ENCODE data around the gene TJP2.

The TJP2 gene

DNA sequence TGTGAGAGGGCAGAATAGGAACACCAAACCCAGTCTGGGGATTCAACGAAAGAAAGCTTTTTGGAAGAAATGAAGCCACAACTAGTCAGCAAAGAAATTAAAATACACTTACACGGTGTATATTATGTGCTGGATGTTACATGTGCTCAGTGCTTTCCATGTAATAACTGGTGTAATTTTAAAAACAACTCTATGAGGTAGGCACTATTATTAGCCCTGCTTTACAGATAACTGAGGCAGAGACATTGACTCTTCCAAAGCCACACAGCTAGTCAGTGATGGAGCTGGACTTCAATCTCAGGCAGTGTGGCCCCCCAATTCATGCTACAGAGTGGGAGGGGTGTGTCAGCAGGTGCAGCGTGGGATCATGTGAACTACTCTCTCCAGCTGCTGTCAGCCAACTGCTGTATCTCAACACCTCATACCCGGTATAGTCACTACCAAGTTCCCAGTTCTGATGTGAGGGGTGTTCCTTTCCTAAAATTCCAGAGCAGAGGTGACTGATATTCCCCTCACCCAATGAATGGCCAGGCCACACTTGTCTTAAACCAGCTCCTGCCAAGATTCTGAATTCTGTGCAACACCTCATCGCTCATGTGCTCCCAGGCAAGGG, 33.8 kb upstream of the TJP2 start:
- H3K4me3 ChIP-seq (ENCODE audit: low read length in 2 of 2): no peak overlapping the region
- peaks cover 0 to 6% of the 10 kb centered on the region in 2 donors for H3K36me3 ChIP-seq (ENCODE audit: control insufficient read depth in 2 of 2, insufficient read depth in 2 of 2, low read length in 2 of 2)
- H3K4me1 ChIP-seq (ENCODE audit: control insufficient read depth in 2 of 2, insufficient read depth in 2 of 2, low read length in 2 of 2): peaks cover 2 to 6% of the 10 kb centered on the region in 2 donors
- no peaks in the 10 kb centered on the region for H3K9me3 ChIP-seq (ENCODE audit: control insufficient read depth in 2 of 2, low read length in 2 of 2)
- no peaks in the 10 kb centered on the region for H3K27me3 ChIP-seq (ENCODE audit: control insufficient read depth in 2 of 2, insufficient read depth in 2 of 2, low read length in 2 of 2)
- H3K9ac ChIP-seq (ENCODE audit: low read depth in 1 of 2, low read length in 2 of 2): no peak overlapping the region
- H3K27ac ChIP-seq (ENCODE audit: low read depth in 2 of 2, low read length in 2 of 2): no peak overlapping the region

DNA sequence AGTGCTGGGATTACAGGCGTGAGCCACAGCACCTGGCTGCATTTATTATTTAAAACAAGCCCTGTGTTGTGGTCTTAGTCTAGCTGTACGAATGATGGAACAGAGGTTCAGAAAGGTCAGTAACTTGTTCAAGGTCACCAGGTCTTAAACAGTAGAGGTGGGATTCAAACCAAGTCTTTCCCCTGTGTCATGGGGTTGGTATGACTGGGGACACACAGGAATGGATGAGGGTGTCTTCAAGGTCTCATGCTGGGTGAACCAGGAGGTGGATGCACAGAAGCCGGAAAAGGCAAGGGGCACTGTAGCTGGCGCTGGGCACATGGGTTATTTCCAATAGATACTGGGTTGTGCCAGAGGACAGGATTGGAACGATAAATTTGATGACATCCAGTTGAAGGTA, 32.2 kb upstream of the TJP2 start:
- peaks cover 0 to 4% of the 10 kb centered on the region in 2 donors for H3K36me3 ChIP-seq (ENCODE audit: control insufficient read depth in 2 of 2, insufficient read depth in 2 of 2, low read length in 2 of 2)
- no peaks in the 10 kb centered on the region for H3K9me3 ChIP-seq (ENCODE audit: control insufficient read depth in 2 of 2, low read length in 2 of 2)
- no peaks in the 10 kb centered on the region for H3K27me3 ChIP-seq (ENCODE audit: control insufficient read depth in 2 of 2, insufficient read depth in 2 of 2, low read length in 2 of 2)
- peaks cover 2 to 6% of the 10 kb centered on the region in 2 donors for H3K4me1 ChIP-seq (ENCODE audit: control insufficient read depth in 2 of 2, insufficient read depth in 2 of 2, low read length in 2 of 2)
- no peak overlapping the region for H3K27ac ChIP-seq (ENCODE audit: low read depth in 2 of 2, low read length in 2 of 2)
- H3K9ac ChIP-seq (ENCODE audit: low read depth in 1 of 2, low read length in 2 of 2): no peak overlapping the region
- no peak overlapping the region for H3K4me3 ChIP-seq (ENCODE audit: low read length in 2 of 2)

DNA sequence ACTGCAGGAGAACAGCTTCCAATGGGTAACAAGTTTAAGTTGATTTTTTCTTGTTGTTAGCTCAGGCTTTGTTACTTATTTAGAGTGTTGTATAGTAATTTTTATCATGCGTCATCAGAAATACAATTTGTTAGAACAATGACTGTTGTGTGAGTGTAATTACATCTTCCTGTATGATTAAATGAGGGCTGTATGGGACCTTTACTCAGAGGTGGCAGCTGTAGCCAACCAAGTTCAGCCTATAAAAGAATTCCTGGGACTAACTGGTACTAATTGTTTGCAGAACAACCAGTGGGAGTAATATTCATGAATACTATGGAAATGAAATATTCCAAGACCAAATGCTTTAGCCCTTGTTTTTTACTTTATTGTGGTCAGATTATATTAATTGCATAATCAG, 30.8 kb upstream of the TJP2 start:
- H3K4me1 ChIP-seq (ENCODE audit: control insufficient read depth in 2 of 2, insufficient read depth in 2 of 2, low read length in 2 of 2): peaks cover 2 to 6% of the 10 kb centered on the region in 2 donors
- H3K9ac ChIP-seq (ENCODE audit: low read depth in 1 of 2, low read length in 2 of 2): no peak overlapping the region
- H3K4me3 ChIP-seq (ENCODE audit: low read length in 2 of 2): no peak overlapping the region
- H3K27me3 ChIP-seq (ENCODE audit: control insufficient read depth in 2 of 2, insufficient read depth in 2 of 2, low read length in 2 of 2): no peaks in the 10 kb centered on the region
- no peak overlapping the region for H3K27ac ChIP-seq (ENCODE audit: low read depth in 2 of 2, low read length in 2 of 2)
- H3K36me3 ChIP-seq (ENCODE audit: control insufficient read depth in 2 of 2, insufficient read depth in 2 of 2, low read length in 2 of 2): no peaks in the 10 kb centered on the region
- no peaks in the 10 kb centered on the region for H3K9me3 ChIP-seq (ENCODE audit: control insufficient read depth in 2 of 2, low read length in 2 of 2)

DNA sequence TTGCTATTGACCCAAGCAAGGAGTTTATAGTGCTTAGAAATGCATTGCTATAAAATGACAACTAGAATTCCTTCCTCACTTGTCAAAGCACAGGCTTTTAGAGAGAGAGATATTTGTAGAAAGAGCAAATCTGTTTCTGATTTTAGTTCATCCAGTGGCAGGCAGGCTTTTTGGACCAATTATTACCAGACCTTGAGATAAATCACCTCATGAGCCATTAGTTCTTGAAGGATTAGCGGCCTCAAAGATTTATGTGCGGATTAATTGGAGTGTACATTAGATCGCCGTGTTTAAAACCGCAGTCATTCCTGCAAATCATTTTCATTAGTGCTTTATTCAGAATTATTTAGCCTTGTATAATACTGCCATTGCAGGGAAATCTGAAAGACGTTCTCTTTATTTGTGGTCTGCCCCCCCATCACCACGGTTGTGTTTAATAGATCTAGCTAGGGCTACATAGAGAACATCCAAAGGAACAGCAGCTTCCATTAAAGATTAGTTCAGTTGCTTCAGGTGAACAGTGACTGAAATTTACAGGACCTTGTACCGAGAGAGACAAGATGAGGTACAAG, 28.8 kb upstream of the TJP2 start:
- Histone ChIP-seq H3K4me1 (ENCODE audit: control insufficient read depth in 2 of 2, insufficient read depth in 2 of 2, low read length in 2 of 2) (peaks cover 2 to 6% of the 10 kb centered on the region in 2 donors), H3K27ac (ENCODE audit: low read depth in 2 of 2, low read length in 2 of 2) (no peak overlapping the region)

DNA sequence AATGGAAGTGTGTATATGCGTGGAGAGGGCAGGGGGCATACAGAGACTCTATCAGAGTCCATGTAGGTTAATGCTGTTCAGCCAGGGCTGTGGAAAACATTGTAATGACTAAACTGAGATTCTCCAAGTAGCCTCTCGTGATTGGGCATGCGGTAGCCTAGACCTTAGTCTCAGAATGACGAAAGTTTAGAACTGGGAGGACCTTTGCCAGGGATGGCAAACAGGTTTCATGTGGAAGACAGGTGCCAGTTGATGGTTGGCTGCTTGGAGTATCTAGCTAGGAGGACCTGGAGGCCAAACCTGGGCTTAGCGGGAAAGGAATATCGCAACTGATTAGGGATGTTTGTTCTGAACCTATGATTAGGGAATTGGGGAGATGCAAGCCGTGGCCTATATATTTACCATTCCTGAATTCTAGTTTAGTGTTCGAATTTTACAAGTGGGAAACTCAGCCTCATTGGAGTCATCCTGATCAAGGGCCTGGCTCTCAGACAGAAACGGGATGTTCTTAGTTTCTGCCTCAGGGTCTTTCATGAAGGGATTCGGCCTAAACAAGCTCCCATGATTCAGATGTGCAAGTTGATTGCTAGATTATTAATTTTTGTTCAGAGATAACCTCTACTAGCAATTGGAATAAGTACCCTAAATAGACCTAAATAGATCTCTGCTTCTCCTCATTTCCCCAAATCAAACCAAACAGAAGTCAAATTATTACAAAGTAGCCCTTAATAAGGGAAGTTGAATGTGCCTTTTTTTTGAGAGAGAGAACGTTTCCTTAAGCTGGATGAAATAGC, 26.8 kb upstream of the TJP2 start:
- Histone ChIP-seq H3K4me1 (ENCODE audit: control insufficient read depth in 2 of 2, insufficient read depth in 2 of 2, low read length in 2 of 2) (peaks cover 2 to 8% of the 10 kb centered on the region in 2 donors), H3K27ac (ENCODE audit: low read depth in 2 of 2, low read length in 2 of 2) (no peak overlapping the region), H3K4me3 (ENCODE audit: low read length in 2 of 2) (no peak overlapping the region), H3K36me3 (ENCODE audit: control insufficient read depth in 2 of 2, insufficient read depth in 2 of 2, low read length in 2 of 2) (no peaks in the 10 kb centered on the region), H3K27me3 (ENCODE audit: control insufficient read depth in 2 of 2, insufficient read depth in 2 of 2, low read length in 2 of 2) (no peaks in the 10 kb centered on the region), H3K9ac (ENCODE audit: low read depth in 1 of 2, low read length in 2 of 2) (no peak overlapping the region), H3K9me3 (ENCODE audit: control insufficient read depth in 2 of 2, low read length in 2 of 2) (no peaks in the 10 kb centered on the region)

More for the DNA sequence above, 28.8 kb upstream of the TJP2 start:
- no peaks in the 10 kb centered on the region for H3K9me3 ChIP-seq (ENCODE audit: control insufficient read depth in 2 of 2, low read length in 2 of 2)
- no peaks in the 10 kb centered on the region for H3K36me3 ChIP-seq (ENCODE audit: control insufficient read depth in 2 of 2, insufficient read depth in 2 of 2, low read length in 2 of 2)
- no peaks in the 10 kb centered on the region for H3K27me3 ChIP-seq (ENCODE audit: control insufficient read depth in 2 of 2, insufficient read depth in 2 of 2, low read length in 2 of 2)
- no peak overlapping the region for H3K4me3 ChIP-seq (ENCODE audit: low read length in 2 of 2)
- H3K9ac ChIP-seq (ENCODE audit: low read depth in 1 of 2, low read length in 2 of 2): no peak overlapping the region

DNA sequence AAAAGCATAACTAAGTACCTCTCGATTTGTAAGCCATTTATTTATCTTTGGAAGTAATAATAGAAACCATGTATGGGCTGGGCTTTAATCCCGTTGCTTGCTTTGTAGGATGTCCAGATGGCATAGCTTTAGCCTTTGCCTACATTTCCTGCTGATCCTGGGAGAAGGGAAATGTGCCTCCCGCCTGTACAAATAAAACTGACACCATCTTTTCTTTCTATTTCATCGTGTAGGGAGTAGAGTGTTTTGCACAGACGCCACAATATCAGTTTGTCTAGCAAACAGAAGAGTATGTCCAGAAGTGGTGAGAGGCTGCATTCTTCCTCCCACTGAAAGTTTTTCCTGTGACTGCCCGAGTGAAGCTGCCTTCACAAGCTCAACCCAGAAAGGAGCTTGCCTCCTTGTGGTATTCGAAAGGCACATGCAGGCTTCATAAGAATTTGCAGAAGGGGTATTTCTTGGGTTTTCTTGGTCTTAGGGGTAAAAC, 24.7 kb upstream of the TJP2 start:
- Histone ChIP-seq H3K27ac (ENCODE audit: low read depth in 2 of 2, low read length in 2 of 2) (no peak overlapping the region), H3K4me1 (ENCODE audit: control insufficient read depth in 2 of 2, insufficient read depth in 2 of 2, low read length in 2 of 2) (peaks cover 0 to 6% of the 10 kb centered on the region in 2 donors), H3K9me3 (ENCODE audit: control insufficient read depth in 2 of 2, low read length in 2 of 2) (no peaks in the 10 kb centered on the region), H3K36me3 (ENCODE audit: control insufficient read depth in 2 of 2, insufficient read depth in 2 of 2, low read length in 2 of 2) (peaks cover 0 to 9% of the 10 kb centered on the region in 2 donors), H3K27me3 (ENCODE audit: control insufficient read depth in 2 of 2, insufficient read depth in 2 of 2, low read length in 2 of 2) (no peaks in the 10 kb centered on the region), H3K4me3 (ENCODE audit: low read length in 2 of 2) (peak overlapping the region in 1 of 2 donors; percentile 17), H3K9ac (ENCODE audit: low read depth in 1 of 2, low read length in 2 of 2) (no peak overlapping the region)

DNA sequence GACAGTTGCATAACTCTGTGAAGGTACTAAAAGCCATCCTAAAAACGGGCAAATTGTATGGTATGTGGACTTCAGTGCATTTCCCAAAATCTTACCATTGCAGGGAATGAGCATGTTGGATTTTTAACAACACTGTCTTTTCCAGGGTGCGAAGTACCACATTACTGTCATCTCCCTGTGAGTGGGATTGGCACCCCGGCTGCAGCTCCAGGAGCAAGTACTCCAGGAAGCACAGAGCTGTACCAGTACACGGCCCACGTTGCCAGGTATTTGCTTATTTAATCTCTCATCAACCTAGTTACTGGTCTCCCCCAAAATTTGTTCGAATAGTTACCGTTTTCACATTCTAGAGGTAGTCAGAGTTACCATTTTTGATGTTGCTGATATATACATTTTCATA, 22.6 kb upstream of the TJP2 start:
- Histone ChIP-seq H3K4me1 (ENCODE audit: control insufficient read depth in 2 of 2, insufficient read depth in 2 of 2, low read length in 2 of 2) (peaks cover 0 to 6% of the 10 kb centered on the region in 2 donors), H3K9ac (ENCODE audit: low read depth in 1 of 2, low read length in 2 of 2) (no peak overlapping the region), H3K27me3 (ENCODE audit: control insufficient read depth in 2 of 2, insufficient read depth in 2 of 2, low read length in 2 of 2) (no peaks in the 10 kb centered on the region), H3K9me3 (ENCODE audit: control insufficient read depth in 2 of 2, low read length in 2 of 2) (no peaks in the 10 kb centered on the region), H3K4me3 (ENCODE audit: low read length in 2 of 2) (no peak overlapping the region), H3K36me3 (ENCODE audit: control insufficient read depth in 2 of 2, insufficient read depth in 2 of 2, low read length in 2 of 2) (peaks cover 2 to 16% of the 10 kb centered on the region in 2 donors), H3K27ac (ENCODE audit: low read depth in 2 of 2, low read length in 2 of 2) (no peak overlapping the region)

DNA sequence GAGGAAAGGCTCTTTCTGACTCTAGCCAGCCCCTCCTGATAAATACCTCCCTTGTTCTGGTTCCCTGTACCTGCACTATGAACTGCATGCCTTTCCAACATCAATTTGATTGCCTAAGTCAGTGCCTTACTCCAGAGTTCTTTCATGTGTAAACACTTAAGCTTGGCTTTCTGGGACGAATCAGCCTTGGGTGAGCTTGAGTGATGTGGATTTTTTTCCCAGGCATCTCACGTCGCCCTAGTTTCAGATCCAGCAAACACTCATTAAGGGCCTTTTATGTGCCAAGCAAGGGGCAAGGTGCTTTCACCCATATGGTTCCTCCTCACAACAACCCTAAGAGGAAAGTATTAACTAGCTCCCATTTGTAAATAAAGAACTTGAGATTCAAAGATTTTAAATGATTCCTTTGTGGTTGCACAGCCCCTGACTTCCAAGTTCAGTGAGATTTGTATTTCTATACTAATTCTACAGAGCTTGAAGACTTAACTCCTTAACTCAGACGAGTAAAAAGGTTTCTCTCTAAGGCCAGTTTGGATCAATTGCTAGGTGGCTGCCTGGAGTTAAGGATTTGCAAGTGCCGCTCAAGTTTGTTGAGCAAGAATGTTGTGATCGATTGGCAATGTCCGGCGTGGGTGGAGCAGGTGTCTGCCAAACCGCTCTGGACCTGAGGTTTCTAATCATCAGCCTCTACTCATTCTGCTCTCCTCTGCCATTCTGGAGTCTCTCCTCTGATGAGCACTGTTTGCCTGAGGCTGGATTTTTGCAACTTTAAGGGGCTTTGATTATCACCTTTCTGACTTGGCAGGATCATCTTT, 20.2 kb upstream of the TJP2 start:
- Histone ChIP-seq H3K27ac (ENCODE audit: low read depth in 2 of 2, low read length in 2 of 2) (no peak overlapping the region), H3K4me3 (ENCODE audit: low read length in 2 of 2) (no peak overlapping the region), H3K9ac (ENCODE audit: low read depth in 1 of 2, low read length in 2 of 2) (no peak overlapping the region), H3K36me3 (ENCODE audit: control insufficient read depth in 2 of 2, insufficient read depth in 2 of 2, low read length in 2 of 2) (peaks cover 2 to 16% of the 10 kb centered on the region in 2 donors), H3K4me1 (ENCODE audit: control insufficient read depth in 2 of 2, insufficient read depth in 2 of 2, low read length in 2 of 2) (peaks cover 0 to 6% of the 10 kb centered on the region in 2 donors), H3K27me3 (ENCODE audit: control insufficient read depth in 2 of 2, insufficient read depth in 2 of 2, low read length in 2 of 2) (no peaks in the 10 kb centered on the region), H3K9me3 (ENCODE audit: control insufficient read depth in 2 of 2, low read length in 2 of 2) (no peaks in the 10 kb centered on the region)

DNA sequence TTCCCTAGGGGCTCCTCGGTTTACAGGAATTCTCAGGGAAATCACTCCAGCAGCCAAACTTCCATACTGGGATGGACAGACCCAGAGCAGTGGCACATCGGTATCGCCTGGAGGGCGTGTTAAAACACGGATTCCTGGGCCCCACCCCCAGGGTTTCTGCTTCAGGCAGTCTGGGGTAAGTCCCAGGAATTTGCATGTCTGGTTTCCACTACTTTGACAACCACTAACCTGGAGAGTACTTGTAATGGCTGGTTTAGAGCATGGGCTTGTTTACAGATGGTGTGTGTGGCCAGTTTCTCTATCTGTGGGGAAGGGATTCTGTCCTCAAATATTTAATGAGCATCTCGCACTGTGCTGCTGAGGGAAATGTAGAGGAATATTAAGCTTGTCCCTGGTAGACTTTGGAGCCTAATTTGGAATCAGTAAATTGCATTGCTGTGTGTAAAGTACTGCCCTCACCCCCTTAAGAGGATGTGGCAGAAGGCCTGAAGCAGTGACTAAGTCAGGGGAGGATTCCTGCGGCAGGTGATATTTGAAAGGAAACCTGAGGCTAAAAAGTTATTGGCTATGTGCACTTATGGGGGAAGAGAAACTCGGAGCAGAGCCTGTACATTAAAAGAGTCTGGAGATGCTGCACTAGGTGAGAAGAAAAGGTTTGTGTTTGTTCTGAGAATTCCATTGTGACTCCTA, 18.6 kb upstream of the TJP2 start:
- H3K27ac ChIP-seq (ENCODE audit: low read depth in 2 of 2, low read length in 2 of 2): no peak overlapping the region
- no peaks in the 10 kb centered on the region for H3K9me3 ChIP-seq (ENCODE audit: control insufficient read depth in 2 of 2, low read length in 2 of 2)

More for the DNA sequence above, 18.6 kb upstream of the TJP2 start:
- peaks cover 2 to 16% of the 10 kb centered on the region in 2 donors for H3K36me3 ChIP-seq (ENCODE audit: control insufficient read depth in 2 of 2, insufficient read depth in 2 of 2, low read length in 2 of 2)
- no peak overlapping the region for H3K4me3 ChIP-seq (ENCODE audit: low read length in 2 of 2)
- H3K9ac ChIP-seq (ENCODE audit: low read depth in 1 of 2, low read length in 2 of 2): no peak overlapping the region
- no peaks in the 10 kb centered on the region for H3K27me3 ChIP-seq (ENCODE audit: control insufficient read depth in 2 of 2, insufficient read depth in 2 of 2, low read length in 2 of 2)
- H3K4me1 ChIP-seq (ENCODE audit: control insufficient read depth in 2 of 2, insufficient read depth in 2 of 2, low read length in 2 of 2): peaks cover 0 to 6% of the 10 kb centered on the region in 2 donors

Measured in mucosa of rectum (tissue), 2 donors.